ENCODE results near the gene ATP2B1.
A peak's percentile ranks its signal among the peaks of the same experiment; 100 is the strongest.
"Not testable (repeated sequence)": the region's sequence is repeated elsewhere in the genome, so short reads cannot be mapped to it uniquely, and the experiment has no call there.

Gene ATP2B1

DNA sequence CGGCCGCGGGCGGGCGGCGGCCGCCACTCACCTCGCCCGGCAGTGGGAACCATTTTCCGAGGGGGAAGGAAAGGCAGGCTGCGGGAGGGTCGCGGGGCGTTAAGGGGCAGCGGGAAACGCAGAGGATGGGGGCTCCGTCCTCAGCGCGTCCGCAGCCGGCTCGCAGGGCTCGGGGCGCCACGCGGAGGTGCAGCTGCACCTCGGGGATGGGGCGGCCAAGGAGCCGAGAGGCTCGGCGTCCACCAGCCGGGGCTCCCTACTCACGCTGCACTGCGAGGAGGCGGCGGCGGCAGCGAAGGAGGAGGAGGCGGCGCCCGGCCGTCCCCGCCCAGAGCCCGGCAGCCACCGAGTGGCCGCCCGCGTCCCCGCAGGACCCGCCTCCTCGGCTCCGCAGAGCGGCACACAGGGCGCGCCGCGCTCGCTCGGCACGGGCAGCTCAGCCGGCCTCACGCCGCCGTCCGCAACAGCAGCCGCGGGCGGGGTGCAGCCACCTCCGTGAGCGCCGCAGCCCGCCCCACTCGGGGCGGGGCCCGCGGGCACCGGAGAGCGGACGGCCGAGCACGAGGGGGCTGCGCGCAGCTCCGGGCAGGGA lies at the start of gene ATP2B1:
TSS of gene ATP2B1 (minus strand) at position 274 of the 592 bp plus-strand sequence. CDS start 52,952 bp downstream, outside the sequence.
- peak; percentile 87 for DNase-seq

DNA sequence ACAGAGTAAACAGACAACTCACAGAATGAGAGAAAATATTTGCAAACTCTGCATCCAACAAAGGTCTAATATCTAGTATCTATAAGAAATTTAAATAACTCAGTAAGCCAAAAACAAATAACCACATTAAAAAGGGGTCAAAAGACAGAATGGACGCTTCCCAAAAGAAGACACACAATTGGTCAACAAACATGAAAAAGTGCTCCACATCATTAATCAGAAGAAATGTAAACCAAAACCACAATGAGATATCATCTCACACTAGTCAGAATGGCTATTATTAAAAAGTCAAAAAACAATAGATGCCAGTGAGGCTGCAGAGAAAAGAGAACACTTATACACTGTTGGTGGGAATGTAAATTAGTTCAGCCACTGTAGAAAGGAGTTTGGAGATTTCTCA lies 49.3 kb upstream of the ATP2B1 start:
- DNase-seq: not testable (repeated sequence)

GRCh38 chr12:89756585-89757398 lies 48.2 kb upstream of the ATP2B1 start:
- peak; percentile 24 for DNase-seq

DNA sequence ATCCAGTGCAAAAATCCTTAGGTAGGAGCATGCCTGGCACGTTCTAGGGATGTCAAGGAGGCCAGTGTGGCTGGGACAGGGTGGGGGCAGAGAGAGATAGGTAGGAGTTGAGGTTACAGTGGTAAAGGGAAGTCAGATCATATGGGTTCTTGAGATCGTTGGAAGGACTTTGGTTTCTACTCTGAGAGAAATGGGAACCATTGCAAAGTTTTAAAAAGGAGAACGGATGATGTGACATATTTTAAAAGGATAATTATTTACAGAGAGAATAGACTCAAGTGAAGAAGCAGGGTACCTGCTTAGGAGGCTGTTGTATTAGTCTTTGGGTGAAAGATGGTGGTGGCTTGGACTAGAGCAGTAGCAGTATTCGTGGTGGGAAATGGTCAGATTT lies 47.6 kb upstream of the ATP2B1 start:
- no peak for DNase-seq

GRCh38 chr12:89753997-89754396 lies 45.4 kb upstream of the ATP2B1 start:
- no peak for DNase-seq

GRCh38 chr12:89752341-89752740 lies 43.7 kb upstream of the ATP2B1 start:
- DNase-seq: no peak

GRCh38 chr12:89750389-89751351 lies 42.0 kb upstream of the ATP2B1 start:
- no peak for DNase-seq

DNA sequence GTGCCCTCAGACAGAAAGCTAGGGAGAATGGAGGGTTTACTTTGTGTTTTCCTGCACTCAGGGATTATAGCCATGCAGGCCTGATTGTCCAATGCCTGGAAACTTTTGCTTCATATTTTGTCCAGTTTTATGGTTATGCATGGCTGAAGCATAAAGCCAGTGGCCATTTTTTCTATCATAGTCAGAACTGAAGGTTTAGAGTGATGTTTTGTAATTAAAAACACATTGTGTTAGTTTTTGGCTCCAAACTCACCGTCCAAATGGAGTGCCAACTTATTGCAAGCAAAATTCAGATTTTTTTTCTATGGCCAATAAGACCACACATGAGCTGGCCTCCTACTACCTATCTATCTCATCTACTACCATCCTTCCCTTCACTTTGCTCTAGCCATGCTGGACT lies 40.2 kb upstream of the ATP2B1 start:
- no peak for DNase-seq

- no peak for DNase-seq
Observed at GRCh38 chr12:89745286-89745685, 36.6 kb upstream of the ATP2B1 start.

- no peak for DNase-seq
Observed at GRCh38 chr12:89742337-89743022, 33.8 kb upstream of the ATP2B1 start.

DNA sequence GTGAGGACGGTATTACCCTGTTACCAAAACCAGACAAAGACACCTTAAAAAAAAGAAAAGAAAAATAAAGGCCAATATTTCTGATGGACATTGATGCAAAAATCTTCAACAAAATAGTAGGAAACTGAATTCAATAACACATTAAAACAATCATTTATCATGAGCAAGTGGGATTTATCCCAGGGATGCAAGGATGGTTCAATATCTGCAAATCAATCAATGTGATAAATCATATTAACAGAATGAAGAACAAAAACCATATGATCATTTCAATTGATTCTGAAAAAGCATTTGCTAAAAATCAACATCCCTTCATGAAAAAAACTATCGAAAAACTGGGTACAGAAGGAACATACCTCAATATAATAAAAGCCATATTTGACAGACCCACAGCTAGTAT lies 32.3 kb upstream of the ATP2B1 start:
- no peak for DNase-seq

GRCh38 chr12:89736995-89737394 lies 28.4 kb upstream of the ATP2B1 start:
- no peak for DNase-seq

- DNase-seq: no peak
Observed at GRCh38 chr12:89733579-89734201, 25.1 kb upstream of the ATP2B1 start.

DNA sequence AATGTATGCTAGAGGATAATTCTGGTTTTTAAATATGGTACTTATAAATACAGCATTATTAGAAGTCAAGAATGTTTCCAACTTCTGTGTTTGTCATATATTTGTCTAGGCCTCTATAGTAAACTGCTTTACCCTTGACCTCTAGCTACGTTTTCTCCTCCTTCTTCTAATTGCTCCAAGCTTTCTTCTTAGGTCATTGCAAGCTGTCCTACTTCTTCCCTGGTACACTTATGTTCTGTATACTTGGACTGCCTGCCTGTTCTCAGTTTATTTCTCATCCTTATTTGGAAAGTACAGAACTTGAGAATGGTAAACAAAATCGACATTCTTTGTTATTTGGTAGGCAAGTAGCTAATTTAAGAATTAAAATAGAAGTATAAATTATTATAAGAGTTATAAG lies 23.9 kb upstream of the ATP2B1 start:
- no peak for DNase-seq

DNA sequence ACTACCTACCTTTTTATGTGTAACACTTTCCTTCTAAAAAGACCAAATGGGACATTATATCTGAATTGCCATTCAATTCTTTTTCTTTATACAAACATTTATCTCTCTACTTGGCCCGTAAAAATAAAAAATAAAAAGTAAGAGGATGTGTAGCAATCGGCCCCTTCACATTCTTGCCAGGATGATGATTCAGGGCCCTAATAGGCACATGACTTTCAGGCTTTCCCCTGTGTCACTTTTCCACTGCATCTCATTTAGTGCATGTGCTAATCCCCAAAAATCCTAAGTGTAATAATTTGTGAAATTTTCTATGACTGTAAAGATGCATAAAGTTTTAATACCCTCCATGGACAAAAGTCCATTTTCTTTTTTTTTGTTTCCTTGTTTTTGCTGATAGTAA lies 23.0 kb upstream of the ATP2B1 start:
- no peak for DNase-seq

DNA sequence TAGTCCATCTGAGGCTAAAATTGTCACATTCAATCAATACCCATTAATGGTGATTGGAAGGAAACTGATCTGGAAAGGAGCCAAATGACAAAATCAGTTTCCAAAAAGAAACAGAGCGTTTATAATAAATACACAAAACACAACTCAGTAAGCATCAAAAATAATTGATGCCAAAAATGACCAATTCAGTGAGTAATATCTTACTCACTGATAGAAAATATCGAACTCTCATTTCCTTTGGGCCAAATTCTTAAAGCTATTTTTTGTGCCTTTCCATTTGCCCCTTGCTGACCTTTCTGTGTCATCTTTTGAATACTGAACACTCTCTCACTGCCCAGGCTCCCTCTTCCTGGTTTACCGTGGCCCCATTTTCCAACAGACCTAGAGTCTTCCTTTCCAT lies 22.5 kb upstream of the ATP2B1 start:
- no peak for DNase-seq

GRCh38 chr12:89729946-89730459 lies 21.4 kb upstream of the ATP2B1 start:
- DNase-seq: no peak

GRCh38 chr12:89723276-89723675 lies 14.6 kb upstream of the ATP2B1 start:
- no peak for DNase-seq

DNA sequence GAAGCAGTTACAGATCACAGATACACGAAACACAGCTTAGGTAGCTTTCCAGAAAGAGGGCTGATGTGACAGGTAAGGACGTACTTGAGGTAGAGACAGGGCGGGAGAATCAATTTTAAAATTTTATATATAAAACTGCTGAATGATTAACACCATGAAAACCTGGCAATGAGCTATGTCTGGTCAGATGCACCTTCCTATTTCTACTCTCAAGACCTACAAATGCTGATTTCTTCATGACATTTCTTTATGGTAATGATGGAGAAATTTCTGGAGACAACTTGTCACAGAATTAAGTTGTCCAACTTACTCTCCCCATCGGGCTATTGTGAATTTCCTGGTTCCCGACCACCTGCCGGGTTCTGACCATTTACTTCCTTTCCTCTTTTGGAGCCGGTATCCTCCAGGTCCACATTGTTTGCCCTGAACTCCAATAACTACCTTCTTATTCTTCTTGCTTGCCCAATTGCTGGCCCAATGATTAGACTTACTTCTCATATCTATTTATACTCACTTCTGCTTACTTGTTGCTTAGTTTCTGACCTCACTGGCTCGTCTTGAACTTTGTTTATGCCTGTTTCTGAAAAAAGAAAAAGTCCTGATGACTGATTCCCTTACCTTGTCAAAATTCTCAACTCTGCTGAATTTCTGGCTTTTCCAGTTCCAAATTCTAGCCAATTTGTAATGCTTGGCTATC lies 12.8 kb upstream of the ATP2B1 start:
- DNase-seq: no peak

GRCh38 chr12:89717759-89718523 lies 9.3 kb upstream of the ATP2B1 start:
- no peak for DNase-seq

DNA sequence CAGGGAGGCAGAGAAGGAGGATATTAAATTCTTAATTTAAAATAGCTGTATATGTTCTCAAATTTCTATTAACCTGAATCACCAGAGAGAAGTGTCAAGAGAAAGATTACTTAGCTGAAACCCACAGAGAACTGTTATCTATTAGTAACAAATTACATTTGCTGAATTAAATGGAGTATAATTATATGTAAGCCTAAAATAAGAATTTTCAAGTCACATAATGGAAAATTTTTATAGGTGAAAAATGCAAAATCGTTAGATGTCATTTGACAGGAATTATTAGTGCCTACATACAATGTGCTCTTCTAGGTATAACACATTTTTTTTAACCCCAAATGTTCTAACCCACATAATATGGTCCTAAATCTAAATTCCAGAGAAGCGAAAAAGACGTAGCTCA lies 4.1 kb upstream of the ATP2B1 start:
- DNase-seq: no peak

Measured in stimulated activated CD4-positive, alpha-beta T cell treated with anti-CD3 and anti-CD28 coated beads, Interleukin-15, amount 100 ng/mL, for 24 hours (primary cell).